GM12878 (cell line): Measurements from ENCODE around the gene C1QTNF1. TPM values are rescaled to one million over a fixed set of nuclear protein-coding genes. Genes with fewer than 3 reads are reported as not detected.

Source experiments
- ATF7 ChIP-seq: fragments of 450-650 bp; IDR thresholded peaks from 2 replicates; pipeline ENCODE4 v1.6.1; 2016; ENCODE audit warnings: low read depth, mild to moderate bottlenecking
- CBFB ChIP-seq: IDR thresholded peaks from 2 replicates; pipeline ENCODE4 v1.6.1; 2016; ENCODE audit warnings: antibody characterized with exemption, low read depth
- CTCF ChIP-seq, 3 experiments: IDR thresholded peaks in 2 of 3; conservative IDR thresholded peaks in 1 of 3; 2 replicates each; pipeline ENCODE4 v1.5.1; 2011; ENCODE audit warnings: low read depth in 3 of 3, low read length in 3 of 3, mild to moderate bottlenecking in 3 of 3, control low read depth in 2 of 3, moderate library complexity in 2 of 3, inconsistent platforms in 1 of 3, mixed read lengths in 1 of 3; ENCODE audit not compliant: control insufficient read depth in 2 of 3, insufficient read depth in 1 of 3; ENCODE audit errors: extremely low read depth in 1 of 3
- CUX1 ChIP-seq: IDR thresholded peaks from 2 replicates; pipeline ENCODE4 v1.6.1; 2012; ENCODE audit warnings: improper control_type of control experiment, low read depth, low read length; ENCODE audit not compliant: insufficient replicate concordance
- ESRRA ChIP-seq: IDR thresholded peaks from 2 replicates; pipeline ENCODE4 v1.6.1; 2012; ENCODE audit warnings: mild to moderate bottlenecking, low read length, improper control_type of control experiment
- HDAC2 ChIP-seq: fragments of 200-600 bp; sonication (generic); IDR thresholded peaks from 2 replicates; pipeline ENCODE4 v1.6.1; 2017
- HDAC6 ChIP-seq: fragments of 200-600 bp; sonication (generic); IDR thresholded peaks from one replicate; pipeline ENCODE4 v1.8.0; 2017; ENCODE audit warnings: antibody characterized with exemption; ENCODE audit not compliant: unreplicated experiment
- IRF3 ChIP-seq: fragments of 450-650 bp; IDR thresholded peaks from 2 replicates; pipeline ENCODE4 v1.6.1; 2014; ENCODE audit warnings: mild to moderate bottlenecking
- JUND ChIP-seq: IDR thresholded peaks from 2 replicates; pipeline ENCODE4 v1.6.1; 2012; ENCODE audit warnings: low read depth, mild to moderate bottlenecking, low read length, improper control_type of control experiment, moderate library complexity
- MTA2 ChIP-seq: fragments of 450-650 bp; IDR thresholded peaks from 2 replicates; pipeline ENCODE4 v1.6.1; 2016; ENCODE audit warnings: low read depth, mild to moderate bottlenecking, moderate library complexity
- MTA3 ChIP-seq: IDR thresholded peaks from 2 replicates; pipeline ENCODE4 v1.6.1; 2012; ENCODE audit warnings: low read length, inconsistent platforms, borderline replicate concordance
- MYC ChIP-seq: IDR thresholded peaks from 2 replicates; pipeline ENCODE4 v1.6.1; 2011; ENCODE audit warnings: mild to moderate bottlenecking, low read length, moderate library complexity, inconsistent platforms; ENCODE audit not compliant: insufficient read depth, insufficient replicate concordance, insufficient read length, severe bottlenecking
- PAX5 ChIP-seq: IDR thresholded peaks from 2 replicates; pipeline ENCODE4 v1.6.1; 2011; ENCODE audit warnings: low read depth, low read length, borderline replicate concordance
- RCOR1 ChIP-seq: conservative IDR thresholded peaks from 2 replicates; pipeline ENCODE4 v1.6.1; 2012; ENCODE audit warnings: low read depth, low read length, improper control_type of control experiment
- SIN3A ChIP-seq: IDR thresholded peaks from 2 replicates; pipeline ENCODE4 v1.6.1; 2012; ENCODE audit warnings: low read depth, low read length, improper control_type of control experiment
- SMC3 ChIP-seq: IDR thresholded peaks from 2 replicates; pipeline ENCODE4 v1.6.1; 2011; ENCODE audit warnings: low read length, improper control_type of control experiment, borderline replicate concordance
- YY1 ChIP-seq: IDR thresholded peaks from 2 replicates; pipeline ENCODE4 v1.6.1; 2011; ENCODE audit warnings: low read depth, mild to moderate bottlenecking, low read length
- ZNF207 ChIP-seq: fragments of 450-650 bp; IDR thresholded peaks from 2 replicates; pipeline ENCODE4 v1.6.1; 2014; ENCODE audit warnings: antibody characterized with exemption, mild to moderate bottlenecking, borderline replicate concordance
- ZNF274 ChIP-seq: IDR thresholded peaks from one replicate; pipeline ENCODE4 v1.8.0; 2011; ENCODE audit not compliant: insufficient read length, insufficient read depth
- ZSCAN29 ChIP-seq: fragments of 450-650 bp; IDR thresholded peaks from 2 replicates; pipeline ENCODE4 v1.6.1; 2017; ENCODE audit warnings: mild to moderate bottlenecking, moderate library complexity
- polyA plus RNA-seq, 11 experiments: library from polyadenylated mRNA; depleted of rRNA in 4 of 11; unstranded in 6 of 11; stranded (reverse) in 5 of 11; fragments of >200 nt; fragmentation: Nextera tagmentation in 4 of 11; fragmentation: Illumina TruSeq in 1 of 11; extraction: Ambion mirVana in 4 of 11; extraction: Trizol in 1 of 11; gene quantifications; 1 replicate in 1 of 11; 2 replicates in 10 of 11; pipeline versions ENCODE4 v1.2.1 to v1.2.3, GENCODE V29; 2011 to 2016; ENCODE audit warnings: inconsistent platforms in 2 of 11, missing spikeins in 2 of 11, low read depth in 1 of 11
- total RNA-seq, 4 experiments: library from RNA; depleted of rRNA in 3 of 4; stranded (reverse); fragments of >200 nt in 3 of 4; fragmentation: Illumina TruSeq in 1 of 4; extraction: Trizol in 1 of 4; gene quantifications; 2 replicates each; pipeline versions ENCODE4 v1.2.1 to v1.2.3, GENCODE V29; 2013 to 2021

The C1QTNF1 gene
- total and polyA plus RNA-seq, 10 of the 15 experiments (the other 5 are each of a cell fraction or from before 2014, with no cell fraction given) = 0.05 to 1.1 (median 0.15) TPM; not detected in 4

GRCh38 chr17:79087428-79088143 lies 63.6 kb downstream of the C1QTNF1 start (continued):
- TF ChIP-seq CUX1 (no peak), HDAC2 (no peak), PAX5 (no peak), CBFB (no peak), MYC (no peak), ZNF274 (no peak), IRF3 (no peak), SMC3 (peak; percentile 86), HDAC6 (no peak), YY1 (peak; percentile 54; the same call in 1 of the 2 replicates), ESRRA (no peak), MTA3 (no peak), SIN3A (no peak), CTCF (IDR thresholded peaks at IDR 0.05 in 2 of 3, conservative IDR thresholded peaks at IDR 0.05 in 1 of 3; ENCODE audit: control insufficient read depth in 2 of 3, extremely low read depth in 1 of 3, insufficient read depth in 1 of 3, low read depth in 3 of 3, low read length in 3 of 3) (peak; percentile 85 to 92 (median 88)), ZSCAN29 (no peak), ATF7 (no peak), MTA2 (no peak), RCOR1 (no peak), JUND (no peak), ZNF207 (no peak)
